GM21515 (cell line): ENCODE data around the gene C1orf174.
A peak's percentile ranks its signal among the peaks of the same experiment; 100 is the strongest.
"Not testable (repeated sequence)": the region's sequence is repeated elsewhere in the genome, so short reads cannot be mapped to it uniquely, and the experiment has no call there.

Source experiments
- ATAC-seq: cut with Tn5 transposase; IDR thresholded peaks from one replicate; pipeline ENCODE4 v1.9.1; 2021; ENCODE audit not compliant: unreplicated experiment

C1orf174 gene

DNA sequence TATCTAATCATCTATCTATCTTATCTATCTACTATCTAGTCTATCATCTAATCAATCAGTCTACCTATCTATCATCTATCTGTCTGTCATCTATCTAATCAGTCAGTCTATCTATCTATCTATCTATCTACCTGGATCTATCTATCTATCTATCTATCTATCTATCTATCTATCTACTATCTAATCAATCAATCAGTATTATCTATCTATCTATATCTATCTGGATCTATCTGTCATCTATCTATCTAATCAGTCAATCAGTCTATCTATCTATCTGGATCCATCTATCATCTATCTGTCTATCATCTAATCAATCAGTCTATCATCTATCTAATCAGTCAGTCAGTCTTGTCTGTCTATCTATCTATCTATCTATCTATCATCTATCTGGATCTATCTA, 26.9 kb upstream of the C1orf174 start:
- ATAC-seq = no peak

GRCh38 chr1:3925762-3926161, 25.7 kb upstream of the C1orf174 start:
- no peak for ATAC-seq

DNA sequence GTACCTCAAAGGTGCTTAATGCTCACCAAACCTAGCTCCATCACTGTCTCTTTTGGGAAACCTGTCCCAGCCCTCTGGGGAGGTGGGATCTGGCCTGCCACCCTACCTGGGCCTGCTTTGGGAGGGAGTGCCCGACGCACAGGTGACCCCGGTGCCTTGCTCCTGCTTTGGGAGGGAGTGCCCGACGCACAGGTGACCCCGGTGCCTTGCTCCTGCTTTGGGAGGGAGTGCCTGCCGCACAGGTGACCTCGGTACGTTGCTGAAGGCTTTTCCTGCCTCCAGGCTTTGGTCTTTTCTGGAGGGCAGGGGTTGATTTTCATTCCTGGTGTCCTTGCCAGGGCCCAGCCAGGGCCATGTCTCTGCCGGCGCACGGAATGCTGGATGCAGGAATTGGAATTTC, 25.2 kb upstream of the C1orf174 start:
- no peak for ATAC-seq

DNA sequence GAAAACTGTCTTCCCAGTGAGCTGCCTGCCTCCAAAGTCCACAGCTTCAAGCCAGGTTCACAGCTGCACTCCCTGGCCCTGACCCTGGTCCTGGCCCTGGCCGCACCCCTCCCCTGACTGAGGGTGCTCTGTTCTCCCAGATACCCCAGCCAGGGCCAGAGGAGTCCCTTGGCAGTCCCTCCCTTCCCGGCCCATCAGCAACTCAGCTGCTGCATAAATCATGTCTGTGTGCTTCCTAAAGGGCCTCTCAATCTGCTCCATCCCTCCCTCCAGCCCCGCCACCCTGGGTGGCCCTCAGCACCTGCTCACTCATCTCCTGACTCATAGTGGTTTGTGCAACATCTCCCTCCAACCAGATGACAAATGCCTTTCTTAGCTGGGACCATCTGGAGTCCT, 24.8 kb upstream of the C1orf174 start:
- no peak for ATAC-seq

DNA sequence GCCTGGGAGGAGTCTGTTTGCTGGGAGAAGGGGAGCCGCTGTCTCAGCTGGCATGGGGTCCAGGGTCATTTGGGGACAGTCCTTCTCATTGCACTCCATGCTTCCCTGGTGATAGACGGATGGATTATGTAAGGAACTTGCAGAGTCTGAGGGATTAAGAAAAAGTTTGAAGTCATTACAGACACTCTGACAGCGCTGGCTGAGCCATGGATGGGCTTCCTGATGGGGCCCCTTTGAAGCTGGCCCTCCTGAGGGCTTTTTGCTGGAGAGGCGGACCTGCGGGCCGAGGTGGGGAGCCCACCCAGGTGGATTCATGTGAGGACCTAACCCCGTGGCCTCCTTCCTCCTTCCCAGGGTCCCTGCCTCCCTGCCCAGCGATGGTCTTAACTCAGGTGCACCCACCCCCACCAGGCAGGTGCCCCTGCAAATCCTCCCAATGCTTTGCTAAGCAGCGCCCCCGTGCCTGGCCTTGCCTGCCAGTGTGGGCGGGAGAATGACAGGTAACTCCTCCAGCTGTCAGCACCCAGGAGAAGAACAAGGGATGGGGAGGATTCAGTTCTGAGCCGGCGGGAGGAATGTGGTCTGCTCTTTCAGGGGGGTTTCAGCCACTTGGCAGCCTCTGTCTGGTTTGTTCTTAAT, 24.2 kb upstream of the C1orf174 start:
- ATAC-seq = no peak

DNA sequence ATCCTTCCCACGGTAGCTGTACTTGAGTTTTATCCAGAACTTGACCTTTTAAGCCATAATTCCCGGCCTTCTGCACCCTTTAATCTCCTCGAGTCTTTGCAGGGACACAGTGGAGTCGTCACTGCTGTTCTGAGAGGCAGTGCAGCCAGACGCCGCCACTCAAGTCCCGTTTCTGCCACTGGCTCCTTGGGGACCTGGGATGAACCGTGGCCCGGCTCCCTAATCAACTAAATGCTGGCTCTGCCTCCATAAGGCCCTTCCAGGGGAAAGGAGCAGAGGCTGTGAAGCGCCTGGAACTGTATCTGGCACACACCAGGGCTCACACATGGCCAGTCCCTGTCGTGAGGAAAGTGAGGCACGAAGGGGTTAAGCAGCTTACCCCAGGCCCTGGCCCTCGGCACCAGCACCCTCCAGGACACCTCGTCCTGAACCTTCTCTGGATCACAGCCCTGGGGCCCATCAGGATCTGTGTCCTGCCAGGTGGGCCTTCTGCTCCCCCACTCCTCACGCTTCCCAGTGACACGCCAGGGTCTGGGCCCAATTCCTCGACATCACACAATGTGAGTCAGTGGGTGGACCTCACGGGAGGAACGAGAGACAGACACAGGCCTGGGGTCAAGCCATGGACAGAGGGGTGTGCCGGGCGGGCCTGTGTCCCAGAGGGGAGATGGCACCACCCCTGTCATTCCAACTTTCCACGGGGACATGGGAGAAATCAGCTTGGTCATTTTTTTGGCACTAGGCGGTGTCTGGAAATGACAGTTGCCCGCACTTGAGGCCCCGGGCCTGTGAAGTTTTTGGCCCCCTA, 23.5 kb upstream of the C1orf174 start:
- ATAC-seq = no peak

- no peak for ATAC-seq
Measured at GRCh38 chr1:3922851-3923250, 22.8 kb upstream of the C1orf174 start.

DNA sequence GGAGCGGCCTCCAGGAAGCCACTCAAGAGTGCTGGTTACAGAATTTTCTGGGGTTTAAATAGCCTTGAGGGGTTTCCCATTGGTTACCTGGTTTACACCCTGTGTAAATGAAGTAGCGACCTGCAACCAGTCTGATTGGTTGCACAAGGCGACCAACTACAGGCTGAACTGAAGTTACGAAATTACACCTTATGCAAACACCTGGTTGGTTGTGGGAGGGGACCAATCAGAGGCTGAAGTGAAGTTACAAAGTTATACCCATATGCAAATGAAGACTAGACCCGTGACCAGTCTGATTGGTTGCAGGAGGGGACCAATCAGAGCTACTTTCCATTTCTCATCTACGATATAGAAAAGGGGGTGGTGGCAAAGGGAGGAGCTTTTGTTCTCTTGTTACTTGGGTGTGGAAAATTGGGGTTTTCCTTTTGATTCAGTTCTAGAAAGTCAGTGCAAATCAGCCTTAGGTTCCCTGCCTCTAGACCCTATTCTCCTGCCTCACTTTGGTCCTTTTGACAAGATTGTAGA, 22.2 kb upstream of the C1orf174 start:
- peak; percentile 59 for ATAC-seq

DNA sequence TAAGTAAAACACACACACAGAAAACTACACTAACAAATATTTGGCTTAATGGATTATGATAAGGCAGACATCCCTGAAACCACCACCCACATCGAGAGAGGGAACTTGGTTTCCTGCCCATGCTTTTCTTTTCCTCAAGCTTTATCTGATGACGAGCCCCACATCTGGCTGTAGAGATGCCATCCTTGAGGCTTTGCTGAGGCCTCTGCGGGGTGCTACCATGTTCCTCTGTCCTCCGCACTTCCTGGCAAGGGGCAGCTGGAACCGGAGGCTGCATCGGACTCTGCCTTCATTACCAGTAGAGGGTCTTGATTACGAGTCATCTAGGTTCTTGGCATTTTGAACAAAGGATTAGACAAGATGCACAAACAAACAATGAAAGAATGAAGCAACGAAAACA, 21.7 kb upstream of the C1orf174 start:
- no peak for ATAC-seq

DNA sequence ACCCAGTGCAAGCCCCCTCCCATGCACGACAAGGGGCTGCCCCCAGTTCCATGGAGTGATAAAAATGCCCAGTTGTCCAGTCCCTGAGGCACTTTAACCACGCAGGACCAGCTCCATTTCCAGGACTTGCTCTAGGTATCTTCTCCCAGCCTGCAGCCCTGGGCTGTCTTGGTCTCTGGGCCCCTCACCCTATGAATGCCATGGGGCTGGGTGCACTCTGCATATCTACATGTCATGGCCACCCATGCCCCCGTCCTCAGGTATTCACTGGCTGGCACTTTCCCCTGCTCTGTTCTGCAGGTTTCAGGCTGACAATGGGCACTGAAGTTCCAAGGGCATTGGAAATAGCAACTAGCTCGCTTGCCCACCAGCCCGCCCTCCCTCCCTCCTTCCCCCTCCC, 19.6 kb upstream of the C1orf174 start:
- ATAC-seq = no peak

GRCh38 chr1:3918966-3919611, 19.0 kb upstream of the C1orf174 start:
- ATAC-seq = no peak

- ATAC-seq = not testable (repeated sequence)
Measured at GRCh38 chr1:3918359-3918758, 18.3 kb upstream of the C1orf174 start.

- ATAC-seq = no peak
Measured at GRCh38 chr1:3917761-3918160, 17.7 kb upstream of the C1orf174 start.

GRCh38 chr1:3915551-3916121, 15.6 kb upstream of the C1orf174 start:
- ATAC-seq = no peak

GRCh38 chr1:3914911-3915310, 14.8 kb upstream of the C1orf174 start:
- no peak for ATAC-seq

DNA sequence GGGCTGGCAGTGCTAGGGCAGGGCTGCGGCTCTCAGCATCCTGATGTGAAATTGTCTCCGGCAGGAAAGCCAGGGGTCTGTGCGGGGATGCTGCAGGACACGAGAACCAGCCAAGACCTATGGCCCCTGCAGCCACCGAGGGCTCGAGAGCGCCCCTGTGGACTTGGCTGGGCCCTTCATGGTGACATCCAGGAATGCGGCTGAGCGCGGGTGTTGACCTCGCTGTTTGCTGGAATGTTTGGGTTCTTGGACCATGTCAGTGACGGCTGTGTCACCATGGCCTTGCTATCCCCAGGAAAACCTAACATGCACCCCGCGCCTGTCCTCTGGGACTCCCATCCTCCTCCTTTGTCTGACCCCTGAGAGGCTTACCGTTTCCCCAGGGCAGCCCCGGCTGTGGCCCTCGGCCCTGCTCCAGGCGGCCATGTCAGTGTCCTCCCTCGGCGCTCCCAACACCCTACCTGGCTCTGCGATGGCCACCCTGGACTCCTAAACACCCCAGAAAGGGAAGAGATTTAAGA, 14.3 kb upstream of the C1orf174 start:
- no peak for ATAC-seq

- ATAC-seq = no peak
Measured at GRCh38 chr1:3912809-3913685, 13.0 kb upstream of the C1orf174 start.

GRCh38 chr1:3911981-3912808, 12.1 kb upstream of the C1orf174 start:
- ATAC-seq = no peak
